PC-3 (cell line): ENCODE results near the gene ERCC3.

ENCODE experiments used
- EZH2 ChIP-seq: fragments of 300-600 bp; sonication (generic); IDR thresholded peaks from one replicate; pipeline ENCODE4 v1.6.1; 2017; ENCODE audit warnings: antibody characterized with exemption, mild to moderate bottlenecking, low read length; ENCODE audit not compliant: unreplicated experiment
- EZH2phosphoT487 ChIP-seq: fragments of 300-600 bp; sonication (generic); IDR thresholded peaks from 2 replicates; pipeline ENCODE4 v1.6.1; 2018; ENCODE audit warnings: mild to moderate bottlenecking, antibody characterized with exemption, low read length, borderline replicate concordance
- TF ChIP-seq, protein P1 (sequence below): fragments of 300-600 bp; sonication (generic); conservative IDR thresholded peaks from 2 replicates; pipeline ENCODE4 v1.5.1; 2017; ENCODE audit warnings: antibody characterized with exemption, low read depth, mild to moderate bottlenecking, low read length

DNA sequence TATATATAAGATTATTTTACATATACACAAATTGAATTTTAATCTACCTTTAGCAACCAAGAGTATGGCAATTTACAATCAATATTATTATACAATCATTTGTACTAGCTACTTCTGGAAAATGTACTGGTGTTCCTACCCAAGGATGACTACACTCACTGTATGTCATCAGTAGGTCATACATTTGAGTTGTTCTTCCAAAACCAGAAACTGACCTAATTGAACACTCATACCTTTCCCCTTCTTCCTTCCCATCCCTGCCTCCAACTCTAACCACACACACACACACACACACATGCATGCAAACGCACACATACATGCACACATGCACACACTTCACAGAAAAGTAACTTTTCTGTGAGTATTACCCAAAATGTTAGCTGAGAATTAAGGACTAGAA, 8.2 kb upstream of the ERCC3 start:
- TF ChIP-seq, protein P1, sequence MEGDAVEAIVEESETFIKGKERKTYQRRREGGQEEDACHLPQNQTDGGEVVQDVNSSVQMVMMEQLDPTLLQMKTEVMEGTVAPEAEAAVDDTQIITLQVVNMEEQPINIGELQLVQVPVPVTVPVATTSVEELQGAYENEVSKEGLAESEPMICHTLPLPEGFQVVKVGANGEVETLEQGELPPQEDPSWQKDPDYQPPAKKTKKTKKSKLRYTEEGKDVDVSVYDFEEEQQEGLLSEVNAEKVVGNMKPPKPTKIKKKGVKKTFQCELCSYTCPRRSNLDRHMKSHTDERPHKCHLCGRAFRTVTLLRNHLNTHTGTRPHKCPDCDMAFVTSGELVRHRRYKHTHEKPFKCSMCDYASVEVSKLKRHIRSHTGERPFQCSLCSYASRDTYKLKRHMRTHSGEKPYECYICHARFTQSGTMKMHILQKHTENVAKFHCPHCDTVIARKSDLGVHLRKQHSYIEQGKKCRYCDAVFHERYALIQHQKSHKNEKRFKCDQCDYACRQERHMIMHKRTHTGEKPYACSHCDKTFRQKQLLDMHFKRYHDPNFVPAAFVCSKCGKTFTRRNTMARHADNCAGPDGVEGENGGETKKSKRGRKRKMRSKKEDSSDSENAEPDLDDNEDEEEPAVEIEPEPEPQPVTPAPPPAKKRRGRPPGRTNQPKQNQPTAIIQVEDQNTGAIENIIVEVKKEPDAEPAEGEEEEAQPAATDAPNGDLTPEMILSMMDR = no peak
- no peak for TF ChIP-seq EZH2
- TF ChIP-seq EZH2phosphoT487 = no peak
